Brain microvascular endothelial cell (primary cell): ENCODE measurements around the gene GNB5.

Experiments
- DNase-seq: peaks from one replicate; pipeline ENCODE4 v3.0.0-alpha.2; 2020
- H3K27ac ChIP-seq: fragments of 250-450 bp; sonication (Bioruptor Pico); 2 replicates; pipeline ENCODE4 v1.5.1; 2020; ENCODE audit warnings: mild to moderate bottlenecking, moderate library complexity
- H3K27me3 ChIP-seq: fragments of 250-450 bp; sonication (Bioruptor Pico); replicated peaks from 2 replicates; pipeline ENCODE4 v1.5.1; 2020; ENCODE audit warnings: mild to moderate bottlenecking
- H3K36me3 ChIP-seq: fragments of 250-450 bp; sonication (Bioruptor Pico); replicated peaks from 2 replicates; pipeline ENCODE4 v1.5.1; 2020; ENCODE audit warnings: mild to moderate bottlenecking
- H3K4me3 ChIP-seq: 2 replicates; pipeline ENCODE4 v1.5.1; 2011; ENCODE audit warnings: low read depth, mild to moderate bottlenecking, control low read depth, low read length, moderate library complexity
- CTCF ChIP-seq: IDR thresholded peaks from 2 replicates; pipeline ENCODE4 v1.5.1; 2011; ENCODE audit warnings: low read depth, mild to moderate bottlenecking, moderate library complexity, low read length, control low read depth, inconsistent platforms; ENCODE audit errors: missing control alignments
- in situ Hi-C: cut with HindIII; loops from 2 replicates; pipeline ENCODE4 v1.10.0; 2017; ENCODE audit warnings: low sequenced_read_pairs, low pct_ligation_motif_present

The GNB5 gene

DNA sequence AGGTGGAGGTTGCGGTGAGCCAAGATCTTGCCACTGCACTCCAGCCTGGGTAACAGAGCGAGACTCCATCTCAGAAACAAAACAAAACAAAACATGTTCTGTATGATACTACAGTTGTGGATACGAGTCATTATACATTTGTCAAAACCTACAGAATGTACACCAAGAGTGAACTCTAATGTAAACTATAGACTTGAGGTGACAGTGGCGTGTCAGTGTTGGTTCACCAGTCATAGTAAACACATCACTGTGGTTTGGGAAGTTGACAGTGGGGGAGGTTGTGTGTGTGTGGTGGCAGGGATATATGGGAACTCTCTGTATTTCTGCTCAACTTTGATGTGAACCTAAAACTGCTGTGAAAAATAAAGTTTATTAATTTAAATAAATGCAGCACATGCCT lies 33.0 kb upstream of the GNB5 start:
- H3K27ac ChIP-seq: no peak overlapping the region
- H3K4me3 ChIP-seq: no peak overlapping the region
- in situ Hi-C loops: no loop called here
- H3K27me3 ChIP-seq: no peaks in the 10 kb centered on the region
- DNase-seq: no peak
- no peak for TF ChIP-seq CTCF
- H3K36me3 ChIP-seq: no peaks in the 10 kb centered on the region

DNA sequence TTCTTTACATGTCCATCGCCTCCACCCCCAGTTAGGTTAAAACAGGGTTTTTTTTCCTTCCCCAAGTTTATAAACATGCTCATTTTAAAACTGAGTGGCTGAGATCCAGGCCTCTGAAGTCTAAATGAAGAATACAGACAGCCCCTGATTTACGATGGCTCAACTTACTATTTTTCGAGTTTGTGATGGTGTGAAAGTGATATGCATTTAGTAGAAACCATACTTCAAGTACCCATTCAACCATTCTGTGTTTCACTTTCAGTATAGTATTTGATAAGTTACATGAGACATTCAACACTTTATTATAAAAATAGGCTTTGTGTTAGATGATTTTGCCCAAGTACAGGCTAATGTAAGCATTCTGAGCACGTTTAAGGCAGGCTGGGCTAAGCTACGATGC lies 30.5 kb upstream of the GNB5 start:
- Histone ChIP-seq H3K27ac (no peak overlapping the region), H3K4me3 (no peak overlapping the region)
- TF ChIP-seq CTCF: no peak

DNA sequence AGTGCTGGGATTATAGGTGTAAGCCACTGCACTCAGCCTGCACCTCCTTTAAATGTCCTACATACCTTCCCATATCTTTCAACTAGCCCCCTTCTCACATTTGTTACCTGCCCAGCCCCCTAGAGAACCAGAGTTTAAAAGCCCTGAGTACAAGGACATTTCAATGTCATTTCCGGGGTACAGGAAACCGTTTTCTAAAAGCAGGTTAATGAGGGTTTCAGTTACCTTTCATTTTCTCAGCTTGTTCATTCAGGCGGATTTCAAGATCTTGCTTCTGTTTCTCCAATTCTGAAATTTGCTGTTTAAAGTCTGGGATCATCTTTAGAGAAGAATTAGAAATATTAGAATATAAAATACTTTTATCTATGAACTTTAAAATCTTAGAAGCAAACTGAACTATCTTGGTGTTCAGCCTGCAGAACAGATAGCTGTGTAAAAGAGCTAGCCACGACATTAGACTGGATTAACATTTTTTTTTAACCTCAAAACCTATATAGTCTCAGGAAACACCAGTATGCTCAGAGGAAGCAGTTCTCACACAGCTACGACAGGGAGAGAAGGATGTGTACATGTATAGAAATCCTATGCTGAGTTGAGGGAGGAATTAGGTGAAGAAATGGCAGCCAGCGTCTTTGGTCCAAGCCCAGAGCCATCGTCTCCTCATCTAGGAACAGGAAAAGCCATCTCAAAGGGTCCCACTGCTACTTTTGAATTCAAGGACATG lies 29.9 kb upstream of the GNB5 start:
- no peak for DNase-seq
- H3K27me3 ChIP-seq: no peaks in the 10 kb centered on the region
- H3K36me3 ChIP-seq: no peaks in the 10 kb centered on the region
- in situ Hi-C loops: no loop called here
- H3K27ac ChIP-seq: no peak overlapping the region
- H3K4me3 ChIP-seq: no peak overlapping the region
- no peak for TF ChIP-seq CTCF

More for the DNA sequence above, 30.5 kb upstream of the GNB5 start:
- no peak for DNase-seq
- Histone ChIP-seq H3K36me3 (no peaks in the 10 kb centered on the region), H3K27me3 (no peaks in the 10 kb centered on the region)
- in situ Hi-C loops: no loop called here

DNA sequence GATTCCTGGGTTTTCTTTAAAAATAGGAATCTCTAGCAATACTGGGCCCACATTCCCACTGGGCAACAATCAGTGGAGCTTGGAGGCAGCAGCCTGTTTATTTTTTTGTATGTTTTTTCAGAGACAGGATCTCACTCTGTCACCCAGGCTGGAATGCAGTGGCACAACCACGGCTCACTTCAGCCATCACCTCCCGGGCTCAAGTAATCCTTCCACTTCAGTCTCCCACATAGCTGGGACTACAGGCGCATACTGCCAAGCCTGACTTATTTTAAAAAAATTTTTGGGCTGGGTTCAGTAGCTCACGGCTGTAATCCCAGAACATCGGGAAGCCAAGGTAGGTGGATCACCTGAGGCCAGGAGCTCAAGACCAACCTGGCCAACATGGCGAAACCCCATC lies 29.1 kb upstream of the GNB5 start:
- in situ Hi-C loops: no loop called here
- TF ChIP-seq CTCF: no peak
- Histone ChIP-seq H3K36me3 (no peaks in the 10 kb centered on the region), H3K27ac (no peak overlapping the region), H3K27me3 (no peaks in the 10 kb centered on the region), H3K4me3 (no peak overlapping the region)
- DNase-seq: no peak

DNA sequence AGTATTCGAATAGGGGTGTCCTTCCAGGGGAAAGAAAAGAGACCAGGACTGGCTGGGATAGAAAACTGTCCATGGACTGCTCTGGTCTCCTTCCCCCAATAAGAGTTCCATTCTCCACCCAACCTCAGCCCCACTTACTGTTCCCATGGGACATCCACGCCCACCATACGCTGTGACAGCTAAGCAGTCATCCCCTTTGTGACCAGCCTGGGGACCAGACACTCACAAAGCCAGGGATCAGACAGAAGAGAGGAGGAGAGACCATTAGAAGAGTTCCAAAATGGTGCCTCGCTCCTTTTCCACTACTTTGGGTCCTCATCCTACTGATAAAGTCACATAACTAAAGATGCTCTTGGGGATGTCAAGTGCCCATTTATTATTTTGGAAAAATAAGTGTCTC lies 27.6 kb upstream of the GNB5 start:
- in situ Hi-C loops: no loop called here
- Histone ChIP-seq H3K36me3 (no peaks in the 10 kb centered on the region), H3K27ac (no peak overlapping the region), H3K4me3 (no peak overlapping the region), H3K27me3 (no peaks in the 10 kb centered on the region)
- TF ChIP-seq CTCF: no peak
- no peak for DNase-seq

- no peak for DNase-seq
- H3K27me3 ChIP-seq: no peaks in the 10 kb centered on the region
- TF ChIP-seq CTCF: no peak
- no peak overlapping the region for H3K27ac ChIP-seq
- in situ Hi-C loops: no loop called here
- H3K36me3 ChIP-seq: no peaks in the 10 kb centered on the region
- no peak overlapping the region for H3K4me3 ChIP-seq
These were observed 27.2 kb upstream of the GNB5 start for GRCh38 chr15:52218371-52218770.
